ENCODE data around the gene SEC61A1.

SEC61A1 gene

GRCh38 chr3:128069271-128069670, 17.0 kb downstream of the SEC61A1 start:
- Histone ChIP-seq H3K27ac (ENCODE audit: low read depth, low read length) (no peak overlapping the region), H3K9ac (ENCODE audit: low read depth in 1 of 2, low read length in 2 of 2) (no peak overlapping the region), H3K4me1 (ENCODE audit: control insufficient read depth in 1 of 2, insufficient read depth in 2 of 2, low read length in 2 of 2) (no peaks in the 10 kb centered on the region), H3K27me3 (ENCODE audit: control insufficient read depth in 1 of 2, insufficient read depth in 2 of 2, low read length in 2 of 2) (no peaks in the 10 kb centered on the region), H3K4me3 (ENCODE audit: low read depth in 1 of 2, low read length in 2 of 2) (no peak overlapping the region), H3K36me3 (ENCODE audit: control insufficient read depth in 1 of 2, insufficient read depth in 2 of 2, low read length in 2 of 2) (peaks cover 62 to 85% of the 10 kb centered on the region in 2 donors), H3K9me3 (ENCODE audit: control insufficient read depth in 1 of 2, low read length in 2 of 2) (no peaks in the 10 kb centered on the region)

GRCh38 chr3:128070898-128071591, 18.8 kb downstream of the SEC61A1 start:
- H3K36me3 ChIP-seq (ENCODE audit: control insufficient read depth in 1 of 2, insufficient read depth in 2 of 2, low read length in 2 of 2), result peaks cover 52 to 68% of the 10 kb centered on the region in 2 donors
- no peak overlapping the region for H3K27ac ChIP-seq (ENCODE audit: low read depth, low read length)
- peaks cover 8 to 11% of the 10 kb centered on the region in 2 donors for H3K4me1 ChIP-seq (ENCODE audit: control insufficient read depth in 1 of 2, insufficient read depth in 2 of 2, low read length in 2 of 2)
- H3K4me3 ChIP-seq (ENCODE audit: low read depth in 1 of 2, low read length in 2 of 2), result no peak overlapping the region
- no peaks in the 10 kb centered on the region for H3K27me3 ChIP-seq (ENCODE audit: control insufficient read depth in 1 of 2, insufficient read depth in 2 of 2, low read length in 2 of 2)
- H3K9me3 ChIP-seq (ENCODE audit: control insufficient read depth in 1 of 2, low read length in 2 of 2), result no peaks in the 10 kb centered on the region
- H3K9ac ChIP-seq (ENCODE audit: low read depth in 1 of 2, low read length in 2 of 2), result no peak overlapping the region

GRCh38 chr3:128071771-128072453, 19.7 kb downstream of the SEC61A1 start:
- no peak overlapping the region for H3K9ac ChIP-seq (ENCODE audit: low read depth in 1 of 2, low read length in 2 of 2)
- H3K4me1 ChIP-seq (ENCODE audit: control insufficient read depth in 1 of 2, insufficient read depth in 2 of 2, low read length in 2 of 2), result peaks cover 13 to 19% of the 10 kb centered on the region in 2 donors
- H3K27me3 ChIP-seq (ENCODE audit: control insufficient read depth in 1 of 2, insufficient read depth in 2 of 2, low read length in 2 of 2), result no peaks in the 10 kb centered on the region
- peaks cover 48 to 60% of the 10 kb centered on the region in 2 donors for H3K36me3 ChIP-seq (ENCODE audit: control insufficient read depth in 1 of 2, insufficient read depth in 2 of 2, low read length in 2 of 2)
- H3K4me3 ChIP-seq (ENCODE audit: low read depth in 1 of 2, low read length in 2 of 2), result no peak overlapping the region
- H3K9me3 ChIP-seq (ENCODE audit: control insufficient read depth in 1 of 2, low read length in 2 of 2), result no peaks in the 10 kb centered on the region
- no peak overlapping the region for H3K27ac ChIP-seq (ENCODE audit: low read depth, low read length)

GRCh38 chr3:128072454-128073184, 20.4 kb downstream of the SEC61A1 start:
- Histone ChIP-seq H3K9ac (ENCODE audit: low read depth in 1 of 2, low read length in 2 of 2) (no peak overlapping the region), H3K36me3 (ENCODE audit: control insufficient read depth in 1 of 2, insufficient read depth in 2 of 2, low read length in 2 of 2) (peaks cover 40 to 53% of the 10 kb centered on the region in 2 donors), H3K4me1 (ENCODE audit: control insufficient read depth in 1 of 2, insufficient read depth in 2 of 2, low read length in 2 of 2) (peaks cover 13 to 19% of the 10 kb centered on the region in 2 donors), H3K9me3 (ENCODE audit: control insufficient read depth in 1 of 2, low read length in 2 of 2) (no peaks in the 10 kb centered on the region), H3K4me3 (ENCODE audit: low read depth in 1 of 2, low read length in 2 of 2) (no peak overlapping the region), H3K27me3 (ENCODE audit: control insufficient read depth in 1 of 2, insufficient read depth in 2 of 2, low read length in 2 of 2) (no peaks in the 10 kb centered on the region), H3K27ac (ENCODE audit: low read depth, low read length) (no peak overlapping the region)

DNA sequence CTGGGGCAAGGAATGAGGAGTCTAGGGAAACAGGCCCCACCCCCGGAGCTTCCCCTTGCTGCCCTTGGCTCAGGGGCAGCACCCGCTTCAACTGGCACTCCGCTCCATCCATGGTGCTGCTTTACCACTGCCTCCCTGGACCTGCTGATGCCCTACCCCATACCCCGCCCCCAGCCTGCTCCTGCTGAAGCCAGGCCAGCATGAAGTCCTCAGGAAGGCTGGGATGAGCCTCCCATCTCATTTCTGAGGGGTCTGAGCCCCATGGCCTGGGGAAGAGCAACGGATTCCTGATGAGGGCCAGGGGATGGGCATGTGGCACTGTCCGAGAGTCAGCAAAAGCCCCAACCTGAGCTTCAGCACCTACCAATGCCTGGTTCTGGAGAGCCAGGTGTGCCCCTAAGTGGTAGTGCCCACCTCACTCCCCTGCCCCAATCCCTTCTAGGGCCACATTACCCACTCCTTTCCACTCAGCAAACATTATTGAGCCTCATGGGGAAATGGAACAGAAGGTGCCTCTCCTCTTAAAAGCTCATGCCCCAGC, 21.0 kb downstream of the SEC61A1 start:
- no peak overlapping the region for H3K4me3 ChIP-seq (ENCODE audit: low read depth in 1 of 2, low read length in 2 of 2)
- H3K9me3 ChIP-seq (ENCODE audit: control insufficient read depth in 1 of 2, low read length in 2 of 2), result no peaks in the 10 kb centered on the region
- H3K27me3 ChIP-seq (ENCODE audit: control insufficient read depth in 1 of 2, insufficient read depth in 2 of 2, low read length in 2 of 2), result no peaks in the 10 kb centered on the region
- H3K36me3 ChIP-seq (ENCODE audit: control insufficient read depth in 1 of 2, insufficient read depth in 2 of 2, low read length in 2 of 2), result peaks cover 35 to 46% of the 10 kb centered on the region in 2 donors
- peaks cover 13 to 19% of the 10 kb centered on the region in 2 donors for H3K4me1 ChIP-seq (ENCODE audit: control insufficient read depth in 1 of 2, insufficient read depth in 2 of 2, low read length in 2 of 2)
- no peak overlapping the region for H3K9ac ChIP-seq (ENCODE audit: low read depth in 1 of 2, low read length in 2 of 2)
- no peak overlapping the region for H3K27ac ChIP-seq (ENCODE audit: low read depth, low read length)

GRCh38 chr3:128073807-128074206, 21.6 kb downstream of the SEC61A1 start:
- peaks cover 13 to 19% of the 10 kb centered on the region in 2 donors for H3K4me1 ChIP-seq (ENCODE audit: control insufficient read depth in 1 of 2, insufficient read depth in 2 of 2, low read length in 2 of 2)
- H3K9ac ChIP-seq (ENCODE audit: low read depth in 1 of 2, low read length in 2 of 2), result no peak overlapping the region
- H3K4me3 ChIP-seq (ENCODE audit: low read depth in 1 of 2, low read length in 2 of 2), result no peak overlapping the region
- H3K36me3 ChIP-seq (ENCODE audit: control insufficient read depth in 1 of 2, insufficient read depth in 2 of 2, low read length in 2 of 2), result peaks cover 29 to 43% of the 10 kb centered on the region in 2 donors
- no peaks in the 10 kb centered on the region for H3K27me3 ChIP-seq (ENCODE audit: control insufficient read depth in 1 of 2, insufficient read depth in 2 of 2, low read length in 2 of 2)
- no peaks in the 10 kb centered on the region for H3K9me3 ChIP-seq (ENCODE audit: control insufficient read depth in 1 of 2, low read length in 2 of 2)
- no peak overlapping the region for H3K27ac ChIP-seq (ENCODE audit: low read depth, low read length)

- Histone ChIP-seq H3K9me3 (ENCODE audit: control insufficient read depth in 1 of 2, low read length in 2 of 2) (no peaks in the 10 kb centered on the region), H3K4me1 (ENCODE audit: control insufficient read depth in 1 of 2, insufficient read depth in 2 of 2, low read length in 2 of 2) (peaks cover 13 to 19% of the 10 kb centered on the region in 2 donors), H3K9ac (ENCODE audit: low read depth in 1 of 2, low read length in 2 of 2) (peak overlapping the region; percentile 21 to 44), H3K4me3 (ENCODE audit: low read depth in 1 of 2, low read length in 2 of 2) (peak overlapping the region; percentile 56 to 61), H3K36me3 (ENCODE audit: control insufficient read depth in 1 of 2, insufficient read depth in 2 of 2, low read length in 2 of 2) (peaks cover 27 to 38% of the 10 kb centered on the region in 2 donors), H3K27ac (ENCODE audit: low read depth, low read length) (no peak overlapping the region), H3K27me3 (ENCODE audit: control insufficient read depth in 1 of 2, insufficient read depth in 2 of 2, low read length in 2 of 2) (no peaks in the 10 kb centered on the region)
Measured at GRCh38 chr3:128074851-128075521, 22.7 kb downstream of the SEC61A1 start.

DNA sequence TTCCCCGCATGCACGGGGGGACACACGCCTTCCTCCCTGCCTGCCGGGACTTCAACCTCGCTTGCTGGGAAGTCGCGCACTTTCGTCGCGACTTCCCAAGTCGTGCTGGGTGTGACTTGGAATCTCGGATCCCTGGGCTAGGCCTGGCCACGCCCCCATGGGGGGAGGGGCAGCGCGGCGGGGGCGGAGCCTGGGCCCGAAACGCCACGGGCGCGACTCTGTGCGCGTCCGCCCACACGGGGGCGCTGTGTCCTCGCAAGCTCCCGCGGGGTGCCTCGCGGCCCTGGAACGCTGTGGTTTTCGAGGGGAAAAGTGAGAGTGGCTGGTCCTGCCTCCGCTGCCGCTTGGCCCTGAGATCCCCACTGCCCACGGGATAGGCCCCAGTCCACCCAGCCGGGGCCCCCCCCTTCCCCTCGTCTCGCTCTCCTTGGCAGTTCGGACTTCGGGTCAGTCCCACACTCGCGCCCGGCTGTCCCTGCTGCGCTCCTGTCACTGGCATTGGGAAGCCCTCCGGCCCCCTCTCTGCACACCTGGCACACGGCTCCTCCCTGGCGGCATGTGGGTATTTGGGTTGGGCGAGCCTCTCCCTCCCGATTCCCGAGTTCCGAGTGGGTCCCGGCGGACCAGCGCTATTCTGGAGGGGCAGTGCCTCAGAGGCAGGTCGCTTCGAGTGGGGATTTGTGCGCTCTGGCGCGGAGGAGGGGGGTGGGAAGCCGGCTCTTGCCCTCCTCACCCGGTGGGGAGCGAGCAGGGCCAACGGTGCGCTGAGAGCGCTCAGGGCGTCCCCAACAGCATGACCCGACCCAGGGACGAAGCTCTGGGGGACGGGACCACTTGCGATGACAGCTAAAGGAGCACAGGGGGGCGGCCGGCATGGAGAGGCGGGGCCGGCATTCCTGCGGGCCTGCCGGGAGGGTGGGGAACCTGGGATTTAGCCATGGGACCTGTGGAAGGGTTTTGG, 23.6 kb downstream of the SEC61A1 start:
- Histone ChIP-seq H3K27ac (ENCODE audit: low read depth, low read length) (no peak overlapping the region), H3K9ac (ENCODE audit: low read depth in 1 of 2, low read length in 2 of 2) (peak overlapping the region; percentile 35 to 60), H3K9me3 (ENCODE audit: control insufficient read depth in 1 of 2, low read length in 2 of 2) (no peaks in the 10 kb centered on the region), H3K36me3 (ENCODE audit: control insufficient read depth in 1 of 2, insufficient read depth in 2 of 2, low read length in 2 of 2) (peaks cover 19 to 30% of the 10 kb centered on the region in 2 donors), H3K4me1 (ENCODE audit: control insufficient read depth in 1 of 2, insufficient read depth in 2 of 2, low read length in 2 of 2) (peaks cover 13 to 19% of the 10 kb centered on the region in 2 donors), H3K27me3 (ENCODE audit: control insufficient read depth in 1 of 2, insufficient read depth in 2 of 2, low read length in 2 of 2) (no peaks in the 10 kb centered on the region), H3K4me3 (ENCODE audit: low read depth in 1 of 2, low read length in 2 of 2) (peak overlapping the region; percentile 61 to 72)

Data from duodenal mucosa (tissue), 2 donors.